Smooth muscle cell (in vitro differentiated cells): ENCODE results near the gene SUPT7L. TPM values are rescaled to one million over a fixed set of nuclear protein-coding genes. Genes with fewer than 3 reads are reported as not detected.

Experiments
- DNase-seq: peaks from one replicate; lab custom pipeline; 2025; ENCODE audit not compliant: unreplicated experiment; lab: John Stamatoyannopoulos, UW
- H2AFZ ChIP-seq: fragments of 200-600 bp; sonication (generic); 2 replicates; pipeline ENCODE4 v1.6.0; 2016; ENCODE audit warnings: antibody characterized with exemption, low read depth, mild to moderate bottlenecking
- H3F3A ChIP-seq: fragments of 200-600 bp; sonication (generic); 2 replicates; pipeline ENCODE4 v1.6.0; 2017; ENCODE audit warnings: antibody characterized with exemption, low read depth
- H3K27ac ChIP-seq: fragments of 200-600 bp; sonication (generic); 2 replicates; pipeline ENCODE4 v1.5.1; 2016; ENCODE audit warnings: low read depth, mild to moderate bottlenecking
- H3K27me3 ChIP-seq: fragments of 200-600 bp; sonication (generic); 2 replicates; pipeline ENCODE4 v1.6.1; 2016; ENCODE audit warnings: low read depth, mild to moderate bottlenecking
- H3K36me3 ChIP-seq: fragments of 200-600 bp; sonication (generic); 2 replicates; pipeline ENCODE4 v1.5.1; 2016; ENCODE audit warnings: low read depth
- H3K4me1 ChIP-seq: fragments of 200-600 bp; sonication (generic); 2 replicates; pipeline ENCODE4 v1.5.1; 2016; ENCODE audit warnings: low read depth
- H3K4me2 ChIP-seq: fragments of 200-600 bp; sonication (generic); 2 replicates; pipeline ENCODE4 v1.6.0; 2016; ENCODE audit warnings: mild to moderate bottlenecking
- H3K4me3 ChIP-seq: fragments of 200-600 bp; sonication (generic); 2 replicates; pipeline ENCODE4 v1.5.1; 2016; ENCODE audit warnings: mild to moderate bottlenecking
- H3K79me2 ChIP-seq: fragments of 200-600 bp; sonication (generic); 2 replicates; pipeline ENCODE4 v1.6.0; 2016; ENCODE audit warnings: low read depth, mild to moderate bottlenecking
- H3K9ac ChIP-seq: fragments of 200-600 bp; sonication (generic); 2 replicates; pipeline ENCODE4 v1.6.0; 2016; ENCODE audit warnings: low read depth
- H3K9me3 ChIP-seq: fragments of 200-600 bp; sonication (generic); replicated peaks from 2 replicates; pipeline ENCODE4 v1.5.1; 2016; ENCODE audit warnings: low read depth
- H4K20me1 ChIP-seq: fragments of 200-600 bp; sonication (generic); 2 replicates; pipeline ENCODE4 v1.6.0; 2016; ENCODE audit warnings: low read depth
- WGBS: methylation state at CpG from one replicate; pipeline ENCODE4 v1.1.7; 2016; ENCODE audit warnings: low lambda C conversion rate; 5-methylcytosine and 5-hydroxymethylcytosine counted together
- polyA plus RNA-seq: library from polyadenylated mRNA; unstranded; fragments of >200 nt; fragmentation: Nextera tagmentation; extraction: Ambion mirVana; gene quantifications from 2 replicates; pipeline ENCODE4 v1.2.1, GENCODE V29; 2016
- total RNA-seq: library from RNA; depleted of rRNA; stranded (reverse); fragments of >200 nt; gene quantifications from 2 replicates; pipeline ENCODE4 v1.2.3, GENCODE V29; 2014
- TF ChIP-seq, protein P1 (sequence below): fragments of 200-600 bp; sonication (generic); IDR thresholded peaks from 2 replicates; pipeline ENCODE4 v1.5.1; 2017; ENCODE audit warnings: borderline replicate concordance, mild to moderate bottlenecking, antibody characterized with exemption; ENCODE audit not compliant: insufficient read depth, poor library complexity, severe bottlenecking

Gene SUPT7L
- total and polyA plus RNA-seq, 2 experiments from 2014 or later: 18.9 to 27.6 TPM

DNA sequence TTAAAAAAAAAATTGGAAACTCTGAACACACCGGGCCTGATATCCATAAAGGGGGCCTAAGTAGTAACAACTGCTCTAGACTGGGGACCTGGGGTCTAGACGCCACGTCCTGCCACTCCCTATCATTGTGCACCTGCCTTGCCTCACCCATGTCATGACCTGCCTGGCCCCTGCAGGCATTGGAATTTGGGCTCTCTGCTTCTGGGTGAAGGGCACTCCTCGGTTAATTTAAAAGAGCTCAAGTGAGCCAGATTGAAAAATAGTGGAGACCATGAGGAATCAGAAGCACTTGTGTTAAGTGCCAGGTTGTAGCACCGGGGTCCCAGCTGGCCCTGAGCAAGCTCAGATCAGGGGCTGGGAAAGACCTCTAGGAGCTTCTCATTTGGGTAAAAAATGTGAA is 48.4 kb upstream of the SUPT7L start:
- peaks cover 11% of the 10 kb centered on the region for H3K4me1 ChIP-seq
- no peaks in the 10 kb centered on the region for H3K27me3 ChIP-seq
- no peak overlapping the region for H3K4me3 ChIP-seq
- no peak overlapping the region for H3K4me2 ChIP-seq
- no peaks in the 10 kb centered on the region for H4K20me1 ChIP-seq
- 85% methylated on average over 5 of the region's 5 CpGs for WGBS
- H3K27ac ChIP-seq: no peak overlapping the region
- no peaks in the 10 kb centered on the region for H3K9me3 ChIP-seq
- DNase-seq: no peak
- no peaks in the 10 kb centered on the region for H3K36me3 ChIP-seq
- TF ChIP-seq, protein P1, sequence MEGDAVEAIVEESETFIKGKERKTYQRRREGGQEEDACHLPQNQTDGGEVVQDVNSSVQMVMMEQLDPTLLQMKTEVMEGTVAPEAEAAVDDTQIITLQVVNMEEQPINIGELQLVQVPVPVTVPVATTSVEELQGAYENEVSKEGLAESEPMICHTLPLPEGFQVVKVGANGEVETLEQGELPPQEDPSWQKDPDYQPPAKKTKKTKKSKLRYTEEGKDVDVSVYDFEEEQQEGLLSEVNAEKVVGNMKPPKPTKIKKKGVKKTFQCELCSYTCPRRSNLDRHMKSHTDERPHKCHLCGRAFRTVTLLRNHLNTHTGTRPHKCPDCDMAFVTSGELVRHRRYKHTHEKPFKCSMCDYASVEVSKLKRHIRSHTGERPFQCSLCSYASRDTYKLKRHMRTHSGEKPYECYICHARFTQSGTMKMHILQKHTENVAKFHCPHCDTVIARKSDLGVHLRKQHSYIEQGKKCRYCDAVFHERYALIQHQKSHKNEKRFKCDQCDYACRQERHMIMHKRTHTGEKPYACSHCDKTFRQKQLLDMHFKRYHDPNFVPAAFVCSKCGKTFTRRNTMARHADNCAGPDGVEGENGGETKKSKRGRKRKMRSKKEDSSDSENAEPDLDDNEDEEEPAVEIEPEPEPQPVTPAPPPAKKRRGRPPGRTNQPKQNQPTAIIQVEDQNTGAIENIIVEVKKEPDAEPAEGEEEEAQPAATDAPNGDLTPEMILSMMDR: no peak
- H3K79me2 ChIP-seq: no peaks in the 10 kb centered on the region
- no peak overlapping the region for H2AFZ ChIP-seq
- no peaks in the 10 kb centered on the region for H3F3A ChIP-seq
- no peak overlapping the region for H3K9ac ChIP-seq

DNA sequence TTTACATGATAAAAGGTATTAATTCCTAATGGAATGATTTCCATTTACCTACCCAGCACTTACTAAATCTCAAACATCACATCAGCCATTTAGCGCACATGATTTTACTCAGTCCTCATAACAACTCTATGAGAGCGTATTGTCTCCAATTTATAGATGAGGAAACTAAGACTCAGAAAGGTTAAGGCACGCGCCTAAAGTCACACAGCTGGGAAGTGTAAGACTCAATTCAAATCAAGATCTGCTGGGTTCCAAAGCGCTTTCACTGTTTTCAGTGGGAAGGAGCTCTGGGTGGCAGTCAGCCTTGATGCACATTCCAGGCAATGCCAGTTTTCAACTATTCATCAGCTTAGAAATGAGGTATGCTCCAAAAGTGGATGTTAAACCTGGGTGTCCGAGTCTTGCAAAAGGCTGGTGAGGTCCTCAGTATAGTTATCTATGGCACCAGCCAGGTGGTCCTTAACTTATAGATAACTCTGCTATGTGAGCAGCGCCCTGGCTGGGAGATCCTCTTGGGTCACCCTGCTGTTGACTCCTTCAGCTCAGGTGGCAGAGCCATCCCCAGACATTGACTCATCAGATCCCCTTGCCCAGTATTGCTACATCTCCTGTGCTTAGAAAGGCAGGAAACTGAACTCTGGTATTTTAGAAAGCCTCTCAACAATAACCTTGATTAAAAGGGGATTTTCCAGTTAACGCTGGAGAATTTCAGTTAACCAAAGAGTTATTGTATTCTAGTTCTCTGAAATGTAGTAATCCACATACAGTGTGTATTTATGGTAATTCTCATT is 47.4 kb upstream of the SUPT7L start:
- H4K20me1 ChIP-seq: no peaks in the 10 kb centered on the region
- no peak overlapping the region for H3K27ac ChIP-seq
- H3F3A ChIP-seq: no peaks in the 10 kb centered on the region
- no peaks in the 10 kb centered on the region for H3K36me3 ChIP-seq
- H3K4me3 ChIP-seq: no peak overlapping the region
- TF ChIP-seq, protein P1: no peak
- H3K4me1 ChIP-seq: peaks cover 8% of the 10 kb centered on the region
- H3K4me2 ChIP-seq: no peak overlapping the region
- no peaks in the 10 kb centered on the region for H3K27me3 ChIP-seq
- WGBS: 79% methylated on average over 8 of the region's 8 CpGs
- no peak for DNase-seq
- H3K79me2 ChIP-seq: no peaks in the 10 kb centered on the region
- H3K9ac ChIP-seq: no peak overlapping the region
- no peaks in the 10 kb centered on the region for H3K9me3 ChIP-seq
- H2AFZ ChIP-seq: no peak overlapping the region

DNA sequence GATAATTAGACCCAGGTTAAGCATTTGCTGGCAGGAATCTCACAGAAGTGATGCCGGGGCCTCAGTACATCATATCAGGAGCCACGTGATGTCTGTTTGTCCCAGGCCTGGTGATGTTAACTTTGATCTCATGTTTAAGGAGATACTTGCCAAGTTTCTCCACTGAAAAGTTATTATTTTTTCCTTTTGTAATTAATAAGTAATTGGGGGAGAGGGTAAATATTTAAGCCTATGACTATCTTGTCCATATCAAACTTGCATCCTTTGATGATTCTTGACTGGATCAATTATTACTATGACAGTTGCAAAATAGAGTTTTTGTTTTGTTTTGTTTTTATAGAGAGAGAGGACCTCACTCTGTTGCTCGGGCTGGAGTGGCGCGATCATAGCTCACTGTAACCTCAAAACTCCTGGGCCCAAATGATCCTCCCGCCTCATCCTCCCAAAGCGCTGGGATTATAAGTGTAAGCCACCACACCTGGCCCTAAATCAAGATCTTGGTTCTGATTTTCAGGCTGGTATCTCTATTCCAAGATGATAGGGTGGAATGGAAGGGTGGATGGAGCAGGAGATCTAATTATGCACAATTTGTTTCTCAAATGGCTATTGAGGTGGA is 46.7 kb upstream of the SUPT7L start:
- no peak overlapping the region for H3K27ac ChIP-seq
- no peaks in the 10 kb centered on the region for H3K36me3 ChIP-seq
- no peaks in the 10 kb centered on the region for H4K20me1 ChIP-seq
- H3K79me2 ChIP-seq: no peaks in the 10 kb centered on the region
- H3K9me3 ChIP-seq: no peaks in the 10 kb centered on the region
- no peak overlapping the region for H3K9ac ChIP-seq
- no peak overlapping the region for H3K4me2 ChIP-seq
- TF ChIP-seq, protein P1: no peak
- H3F3A ChIP-seq: no peaks in the 10 kb centered on the region
- H3K4me3 ChIP-seq: no peak overlapping the region
- H3K27me3 ChIP-seq: no peaks in the 10 kb centered on the region
- DNase-seq: no peak
- WGBS: 92% methylated on average over 7 of the region's 7 CpGs
- no peak overlapping the region for H2AFZ ChIP-seq
- H3K4me1 ChIP-seq: peaks cover 4% of the 10 kb centered on the region

DNA sequence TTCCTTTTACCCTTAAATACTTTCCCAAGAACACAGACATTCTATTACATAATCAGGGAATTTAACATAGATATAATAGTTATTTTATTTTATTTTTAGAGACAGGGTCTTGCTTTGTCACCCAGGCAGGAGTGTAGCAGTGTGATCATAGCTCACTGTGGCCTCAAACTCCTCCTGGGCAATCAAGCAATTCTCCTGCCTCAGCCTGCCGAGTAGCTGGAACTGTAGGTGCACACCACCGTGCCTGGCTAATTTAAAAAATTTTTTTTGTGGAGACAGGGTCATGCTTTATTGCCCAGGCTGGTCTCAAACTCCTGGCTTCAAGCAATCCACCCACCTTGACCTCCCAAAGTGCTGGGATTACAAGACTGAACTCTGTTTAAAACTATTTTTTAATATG is 45.9 kb upstream of the SUPT7L start:
- H3K9ac ChIP-seq: no peak overlapping the region
- TF ChIP-seq, protein P1: no peak
- H4K20me1 ChIP-seq: no peaks in the 10 kb centered on the region
- H3K4me2 ChIP-seq: no peak overlapping the region
- no peaks in the 10 kb centered on the region for H3K79me2 ChIP-seq
- no peak overlapping the region for H2AFZ ChIP-seq
- no peak overlapping the region for H3K4me3 ChIP-seq
- H3K27ac ChIP-seq: no peak overlapping the region
- no peaks in the 10 kb centered on the region for H3K4me1 ChIP-seq
- H3F3A ChIP-seq: no peaks in the 10 kb centered on the region
- DNase-seq: no peak
- H3K36me3 ChIP-seq: no peaks in the 10 kb centered on the region
- H3K27me3 ChIP-seq: no peaks in the 10 kb centered on the region
- H3K9me3 ChIP-seq: no peaks in the 10 kb centered on the region
- WGBS: 76% methylated on average over 2 of the region's 2 CpGs
